K562 (cell line): Measurements from ENCODE around the gene MYH9. TPM values are rescaled to one million over a fixed set of nuclear protein-coding genes. Genes with fewer than 3 reads are reported as not detected.

Experiments used
- ATAC-seq: fragments of 200-7000 bp; cut with Tn5 transposase; 3 replicates; pipeline ENCODE4 v1.9.1; 2020; ENCODE audit warnings: moderate library complexity
- BruUV-seq: library from RNA; stranded (reverse); fragments of 400-500 nt; replicated peaks from 2 replicates; lab custom pipeline; 2021; lab: Mats Ljungman, UMichigan
- CTCF ChIA-PET: fragments of 300-600 bp; formaldehyde crosslinking; extraction: SDS; loops from one replicate; lab custom pipeline; 2021; ENCODE audit warnings: low intra/inter-chr PET ratio; lab: Yijun Ruan, JAX
- POLR2A ChIA-PET: fragments of 300-600, 350-650 bp; sonication (Branson Sonifier 250); formaldehyde crosslinking; extraction: SDS; loops from one replicate; lab custom pipeline; 2021; ENCODE audit warnings: antibody characterized with exemption, inconsistent platforms; lab: Yijun Ruan, JAX
- DNase-seq, 4 experiments: peaks; one replicate each; pipeline versions ENCODE4 v3.0.0 to v3.0.0-alpha.2; 2011 to 2018; ENCODE audit warnings: low spot score in 3 of 4, mixed read lengths in 3 of 4; ENCODE audit errors: extremely low read depth in 1 of 4
- FAIRE-seq: peaks from 2 replicates; lab custom pipeline; 2011; peaks lifted over from hg19 to GRCh38; lab: Jason Lieb, UNC
- H2AFZ ChIP-seq: 2 replicates; pipeline ENCODE4 v1.6.0; 2011; ENCODE audit warnings: low read depth, low read length, control low read depth, inconsistent platforms
- H3K27ac ChIP-seq: fragments of 200-600 bp; 3 replicates; pipeline ENCODE4 v1.8.0; 2011; ENCODE audit warnings: low read depth, mild to moderate bottlenecking, control low read depth, inconsistent platforms, low read length, moderate library complexity, mixed read lengths; ENCODE audit errors: extremely low read depth
- H3K27me3 ChIP-seq, 2 experiments: fragments of 300-600 bp in 1 of 2; 2 replicates in 1 of 2; 3 replicates in 1 of 2; pipeline versions ENCODE4 v1.6.0 to v1.8.0; 2011; ENCODE audit warnings: inconsistent platforms in 2 of 2, low read length in 2 of 2, mild to moderate bottlenecking in 1 of 2, mixed read lengths in 1 of 2, moderate library complexity in 1 of 2; ENCODE audit not compliant: control insufficient read depth in 2 of 2, insufficient read depth in 2 of 2
- H3K36me3 ChIP-seq: fragments of 300-600 bp; 3 replicates; pipeline ENCODE4 v1.8.0; 2011; ENCODE audit warnings: mild to moderate bottlenecking, low read length, inconsistent platforms; ENCODE audit not compliant: control insufficient read depth, insufficient read depth
- H3K4me1 ChIP-seq, 2 experiments: fragments of 200-600 bp in 1 of 2; replicated peaks in 1 of 2; 2 replicates in 1 of 2; 3 replicates in 1 of 2; pipeline versions ENCODE4 v1.5.1 to v1.8.0; 2011; ENCODE audit warnings: inconsistent platforms in 2 of 2, low read length in 2 of 2, mild to moderate bottlenecking in 1 of 2, mixed read lengths in 1 of 2, moderate library complexity in 1 of 2; ENCODE audit not compliant: control insufficient read depth in 2 of 2, insufficient read depth in 2 of 2
- H3K4me2 ChIP-seq: 2 replicates; pipeline ENCODE4 v1.6.1; 2011; ENCODE audit warnings: low read length, control low read depth, inconsistent platforms, mixed read lengths; ENCODE audit not compliant: insufficient read depth
- H3K4me3 ChIP-seq: fragments of 200-600 bp; sonication (generic), shearing (Covaris generic); 2 replicates; pipeline ENCODE4 v1.5.1; 2016; ENCODE audit warnings: control low read depth, inconsistent platforms
- H3K79me2 ChIP-seq: fragments of 200-600 bp; 3 replicates; pipeline ENCODE4 v1.8.0; 2011; ENCODE audit warnings: low read length, inconsistent platforms; ENCODE audit not compliant: control insufficient read depth, insufficient read depth
- H3K9ac ChIP-seq, 2 experiments: 2 replicates each; pipeline versions ENCODE4 v1.6.0 to v1.6.1; 2011; ENCODE audit warnings: low read depth in 2 of 2, low read length in 2 of 2, control low read depth in 1 of 2, inconsistent platforms in 1 of 2, mild to moderate bottlenecking in 1 of 2, mixed read lengths in 1 of 2; ENCODE audit not compliant: insufficient read depth in 1 of 2
- H3K9me1 ChIP-seq: one replicate; pipeline ENCODE4 v1.6.0; 2011; ENCODE audit warnings: inconsistent platforms, mild to moderate bottlenecking, low read length, moderate library complexity; ENCODE audit not compliant: control insufficient read depth, insufficient read depth
- H3K9me3 ChIP-seq: replicated peaks from 2 replicates; pipeline ENCODE4 v1.5.1; 2011; ENCODE audit warnings: low read depth, low read length, inconsistent platforms; ENCODE audit not compliant: control insufficient read depth, insufficient read depth
- H4K20me1 ChIP-seq: replicated peaks from 2 replicates; pipeline ENCODE4 v1.6.1; 2011; ENCODE audit warnings: low read length, inconsistent platforms, mixed read lengths; ENCODE audit not compliant: control insufficient read depth, insufficient read depth
- CEBPB ChIP-seq: fragments of 450-650 bp; IDR thresholded peaks from 2 replicates; pipeline ENCODE4 v1.6.1; 2016; ENCODE audit warnings: missing genetic modification characterization, missing compliant biosample characterization
- CREB1 ChIP-seq, 2 experiments: sonication (generic) in 1 of 2; formaldehyde crosslinking in 1 of 2; IDR thresholded peaks; 2 replicates each; pipeline versions ENCODE4 v1.6.1 to v1.8.0; 2012 to 2022; ENCODE audit warnings: inconsistent platforms in 1 of 2, mild to moderate bottlenecking in 1 of 2, missing genetic modification reagents in 1 of 2, moderate library complexity in 1 of 2
- CREB3 ChIP-seq: fragments of 450-650 bp; conservative IDR thresholded peaks from 2 replicates; pipeline ENCODE4 v1.6.1; 2016; ENCODE audit warnings: missing genetic modification characterization, low read depth, mild to moderate bottlenecking, missing compliant biosample characterization, moderate library complexity
- CXXC5 ChIP-seq: fragments of 250-450 bp; sonication (Bioruptor Pico); IDR thresholded peaks from 2 replicates; pipeline ENCODE4 v1.8.0; 2022; ENCODE audit warnings: inconsistent platforms, mild to moderate bottlenecking, moderate library complexity
- GTF2F1 ChIP-seq: IDR thresholded peaks from 2 replicates; pipeline ENCODE4 v1.6.1; 2011; ENCODE audit warnings: low read depth, low read length, improper control_type of control experiment
- LEF1 ChIP-seq: fragments of 450-650 bp; IDR thresholded peaks from 2 replicates; pipeline ENCODE4 v1.6.1; 2016; ENCODE audit warnings: mild to moderate bottlenecking
- NFIC ChIP-seq: fragments of 450-650 bp; IDR thresholded peaks from 2 replicates; pipeline ENCODE4 v1.6.1; 2017; ENCODE audit warnings: mild to moderate bottlenecking, inconsistent platforms
- PHF21A ChIP-seq: fragments of 450-650 bp; IDR thresholded peaks from 2 replicates; pipeline ENCODE4 v1.6.1; 2017; ENCODE audit warnings: low read depth, borderline replicate concordance
- PRPF4 ChIP-seq: fragments of 200-400 bp; formaldehyde crosslinking; IDR thresholded peaks from one replicate; pipeline ENCODE4 v1.6.1; 2017; ENCODE audit warnings: low read length, low read depth, mild to moderate bottlenecking; ENCODE audit not compliant: insufficient read depth, poor library complexity, severe bottlenecking
- SRSF7 ChIP-seq: fragments of 200-400 bp; formaldehyde crosslinking; optimal IDR thresholded peaks from 2 replicates; pipeline ENCODE3; 2017; ENCODE audit warnings: mild to moderate bottlenecking, low read depth, low read length
- ZNF134 ChIP-seq: fragments of 250-450 bp; sonication (Bioruptor Pico); conservative IDR thresholded peaks from 2 replicates; pipeline ENCODE4 v1.4.0; 2020
- ZNF197 ChIP-seq: fragments of 200-800 bp; sonication (Bioruptor generic); IDR thresholded peaks from 2 replicates; pipeline ENCODE4 v1.6.1; 2016; ENCODE audit warnings: low read depth, missing genetic modification characterization, missing compliant biosample characterization
- ZNF224 ChIP-seq: sonication (generic); formaldehyde crosslinking; IDR thresholded peaks from 2 replicates; pipeline ENCODE4 v1.8.0; 2022; ENCODE audit warnings: mild to moderate bottlenecking, missing genetic modification reagents
- ZNF778 ChIP-seq: fragments of 450-650 bp; formaldehyde crosslinking; IDR thresholded peaks from 2 replicates; pipeline ENCODE4 v1.4.0; 2020; ENCODE audit warnings: mild to moderate bottlenecking, moderate library complexity
- WGBS: fragments of 100-300 bp; shearing (Covaris generic); methylation state at CpG from one replicate; pipeline ENCODE4 v1.1.6; 2016; ENCODE audit warnings: low coverage, mixed read lengths; ENCODE audit not compliant: insufficient coverage; ENCODE audit errors: missing lambda C conversion rate; 5-methylcytosine and 5-hydroxymethylcytosine counted together
- in situ Hi-C: fragments of 300-500 bp; cut with MboI; formaldehyde crosslinking; loops from 4 replicates; pipeline ENCODE4 v1.15.0; 2018; ENCODE audit warnings: inconsistent platforms, mixed read lengths
- intact Hi-C: fragments of 100-400 bp; cut with micrococcal nuclease; formaldehyde crosslinking; loops from 2 replicates; pipeline ENCODE4 v1.14.2; 2022
- polyA plus RNA-seq, 8 experiments: library from polyadenylated mRNA; depleted of rRNA in 4 of 8; stranded (reverse) in 5 of 8; unstranded in 3 of 8; fragments of >200 nt; fragmentation: Nextera tagmentation in 2 of 8; fragmentation: Illumina TruSeq in 1 of 8; extraction: Ambion mirVana in 2 of 8; extraction: Trizol in 1 of 8; gene quantifications; 2 replicates each; pipeline versions ENCODE4 v1.2.1 to v1.2.3, GENCODE V29; 2011 to 2014; ENCODE audit warnings: inconsistent platforms in 1 of 8, missing spikeins in 1 of 8
- total RNA-seq, 7 experiments: library from RNA; depleted of rRNA in 6 of 7; stranded (reverse); fragments of >200 nt in 6 of 7; fragmentation: Illumina TruSeq in 2 of 7; extraction: Trizol in 2 of 7; gene quantifications; 2 replicates each; pipeline versions ENCODE4 v1.2.1 to v1.2.3, GENCODE V29; 2011 to 2021; ENCODE audit warnings: low replicate concordance in 1 of 7
- TF ChIP-seq, protein P1 (sequence below): fragments of 450-650 bp; formaldehyde crosslinking; IDR thresholded peaks from 2 replicates; pipeline ENCODE4 v1.4.0; 2020; ENCODE audit warnings: mild to moderate bottlenecking, moderate library complexity

MYH9 gene
- total and polyA plus RNA-seq, 9 of the 15 experiments (the other 6 are each of a cell fraction or from before 2014, with no cell fraction given): 0.71 to 111 (median 24.6) TPM

- Histone ChIP-seq H3K27me3 (no peaks in the 10 kb centered on the region), H3K4me1 (peaks cover 0 to 19% of the 10 kb centered on the region in 2 experiments; a peak in 2 of 5 replicates), H3K4me3 (no peak overlapping the region), H3K36me3 (peaks cover 72% of the 10 kb centered on the region), H3K9me1 (no peaks in the 10 kb centered on the region), H4K20me1 (peaks cover 6% of the 10 kb centered on the region; the same call in 1 of the 2 replicates), H3K9me3 (no peaks in the 10 kb centered on the region), H2AFZ (no peak overlapping the region), H3K9ac (no peak overlapping the region; a peak in 1 of 4 replicates), H3K4me2 (no peak overlapping the region), H3K79me2 (no peaks in the 10 kb centered on the region), H3K27ac (no peak overlapping the region)
- no TSS peak for BruUV-seq
- TF ChIP-seq, protein P1, sequence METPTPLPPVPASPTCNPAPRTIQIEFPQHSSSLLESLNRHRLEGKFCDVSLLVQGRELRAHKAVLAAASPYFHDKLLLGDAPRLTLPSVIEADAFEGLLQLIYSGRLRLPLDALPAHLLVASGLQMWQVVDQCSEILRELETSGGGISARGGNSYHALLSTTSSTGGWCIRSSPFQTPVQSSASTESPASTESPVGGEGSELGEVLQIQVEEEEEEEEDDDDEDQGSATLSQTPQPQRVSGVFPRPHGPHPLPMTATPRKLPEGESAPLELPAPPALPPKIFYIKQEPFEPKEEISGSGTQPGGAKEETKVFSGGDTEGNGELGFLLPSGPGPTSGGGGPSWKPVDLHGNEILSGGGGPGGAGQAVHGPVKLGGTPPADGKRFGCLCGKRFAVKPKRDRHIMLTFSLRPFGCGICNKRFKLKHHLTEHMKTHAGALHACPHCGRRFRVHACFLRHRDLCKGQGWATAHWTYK (CRISPR knock-in tag): no peak
- TF ChIP-seq LEF1 (no peak), ZNF224 (CRISPR knock-in tag) (no peak), CREB1 (IDR thresholded peaks at IDR 0.05) (no peak), CREB1 (CRISPR knock-in tag; IDR thresholded peaks at IDR 0.05) (no peak), GTF2F1 (no peak), NFIC (no peak), ZNF134 (no peak), PHF21A (no peak), CEBPB (tag) (no peak), CREB3 (no peak), SRSF7 (no peak), ZNF197 (no peak), ZNF778 (CRISPR knock-in tag) (no peak), CXXC5 (no peak), PRPF4 (no peak)
- WGBS: 80% methylated on average over 10 of the region's 20 CpGs
- ChIA-PET CTCF (no interaction called here), POLR2A (no interaction called here)
- no peak for FAIRE-seq
- intact Hi-C loops (loop anchor here (2.0 to 5.0 kb wide), 2 partner anchors 93 to 146 kb away; no protein-coding TSS in a partner anchor), in situ Hi-C loops (no loop called here)
- no peak for DNase-seq
- no peak for ATAC-seq
Observed at GRCh38 chr22:36287881-36288515, 99.8 kb downstream of the MYH9 start.
